Endodermal cell (in vitro differentiated cells): ENCODE measurements around the gene PTPRN2. TPM values are rescaled to one million over a fixed set of nuclear protein-coding genes. Genes with fewer than 3 reads are reported as not detected.

Experiments
- DNase-seq: peaks from one replicate; pipeline ENCODE4 v3.0.0-alpha.2; 2017
- H3K27ac ChIP-seq: 2 replicates; pipeline ENCODE4 v1.5.1; 2013; ENCODE audit warnings: mild to moderate bottlenecking, low read depth, low read length, moderate library complexity
- H3K27me3 ChIP-seq: 2 replicates; pipeline ENCODE4 v1.6.1; 2013; ENCODE audit warnings: mild to moderate bottlenecking, low read length, moderate library complexity; ENCODE audit not compliant: insufficient read depth, control insufficient read depth, poor library complexity, severe bottlenecking
- H3K36me3 ChIP-seq: 2 replicates; pipeline ENCODE4 v1.7.0; 2013; ENCODE audit warnings: mild to moderate bottlenecking, low read length, moderate library complexity; ENCODE audit not compliant: control insufficient read depth, insufficient read depth
- H3K4me1 ChIP-seq: one replicate; pipeline ENCODE4 v1.7.0; 2013; ENCODE audit warnings: low read length; ENCODE audit not compliant: control insufficient read depth, insufficient read depth
- H3K4me3 ChIP-seq: 2 replicates; pipeline ENCODE4 v1.5.1; 2013; ENCODE audit warnings: mild to moderate bottlenecking, low read length, moderate library complexity
- H3K9ac ChIP-seq: 2 replicates; pipeline ENCODE4 v1.6.1; 2013; ENCODE audit warnings: mild to moderate bottlenecking, low read length, moderate library complexity; ENCODE audit not compliant: poor library complexity, severe bottlenecking; ENCODE audit errors: extremely low read depth
- H3K9me3 ChIP-seq: 2 replicates; pipeline ENCODE4 v1.6.1; 2013; ENCODE audit warnings: mild to moderate bottlenecking, low read length, moderate library complexity; ENCODE audit not compliant: control insufficient read depth
- H3K27ac Mint-ChIP-seq: 2 replicates; pipeline ENCODE4 v1.8.0; 2020; ENCODE audit warnings: mixed read lengths
- H3K27me3 Mint-ChIP-seq: 2 replicates; pipeline ENCODE4 v1.8.0; 2021; ENCODE audit warnings: mild to moderate bottlenecking, mixed read lengths; ENCODE audit not compliant: insufficient read depth
- H3K36me3 Mint-ChIP-seq: 2 replicates; pipeline ENCODE4 v1.8.0; 2020; ENCODE audit warnings: low read depth, mixed read lengths
- H3K4me1 Mint-ChIP-seq: 2 replicates; pipeline ENCODE4 v1.8.0; 2020; ENCODE audit warnings: mixed read lengths
- H3K4me3 Mint-ChIP-seq: 2 replicates; pipeline ENCODE4 v1.8.0; 2020; ENCODE audit warnings: mild to moderate bottlenecking, moderate library complexity, mixed read lengths
- H3K9me3 Mint-ChIP-seq: 2 replicates; pipeline ENCODE4 v1.8.0; 2020; ENCODE audit warnings: mild to moderate bottlenecking, mixed read lengths
- CTCF ChIP-seq: fragments of 200-600 bp; sonication (generic); conservative IDR thresholded peaks from 2 replicates; pipeline ENCODE4 v1.5.0; 2021; ENCODE audit warnings: antibody characterized with exemption, mild to moderate bottlenecking
- WGBS, 2 experiments: methylation state at CpG; one replicate each; pipeline versions ENCODE4 v1.1.5 to v1.1.7; 2013; ENCODE audit warnings: missing lambda C conversion rate in 2 of 2, mixed read lengths in 1 of 2; ENCODE audit not compliant: insufficient coverage in 1 of 2, insufficient read length in 1 of 2; 5-methylcytosine and 5-hydroxymethylcytosine counted together
- total RNA-seq, 2 donors: library from RNA; stranded (reverse); fragmentation: NEBNext Ultra II Directional in 1 of 2; extraction: Animal tissue kit (Norgen Biotek cat#: 25700) in 1 of 2; gene quantifications; 2 replicates in 1 of 2; 3 replicates in 1 of 2; pipeline ENCODE4 v1.2.1, GENCODE V29; 2021

The PTPRN2 gene
- total RNA-seq, 2 donors from 2014 or later = 0.69 to 1.2 TPM

- Mint-ChIP-seq H3K4me1 (peaks cover 5% of the 10 kb centered on the region), H3K27me3 (no peaks in the 10 kb centered on the region), H3K27ac (no peak overlapping the region), H3K9me3 (no peaks in the 10 kb centered on the region), H3K4me3 (no peak overlapping the region), H3K36me3 (no peaks in the 10 kb centered on the region)
- no peak for TF ChIP-seq CTCF
- Histone ChIP-seq H3K4me1 (no peaks in the 10 kb centered on the region), H3K27ac (no peak overlapping the region), H3K4me3 (no peak overlapping the region), H3K9ac (no peak overlapping the region), H3K36me3 (no peaks in the 10 kb centered on the region), H3K9me3 (peaks cover 82% of the 10 kb centered on the region), H3K27me3 (no peaks in the 10 kb centered on the region)
- 65 to 80% methylated on average over 1 to 10 of the region's 10 CpGs for WGBS, 2 experiments
- no peak for DNase-seq
Measured at GRCh38 chr7:158401826-158402225, 185.8 kb downstream of the PTPRN2 start.

GRCh38 chr7:158401295-158401694 lies 186.3 kb downstream of the PTPRN2 start:
- H3K4me1 Mint-ChIP-seq = peaks cover 8% of the 10 kb centered on the region
- TF ChIP-seq CTCF = no peak
- no peak overlapping the region for H3K27ac ChIP-seq
- H3K9me3 Mint-ChIP-seq = no peaks in the 10 kb centered on the region
- H3K36me3 ChIP-seq = no peaks in the 10 kb centered on the region
- no peaks in the 10 kb centered on the region for H3K27me3 Mint-ChIP-seq
- H3K9me3 ChIP-seq = peaks cover 81% of the 10 kb centered on the region
- WGBS, 2 experiments = 65 to 73% methylated on average over 8 of the region's 8 CpGs
- H3K36me3 Mint-ChIP-seq = no peaks in the 10 kb centered on the region
- DNase-seq = no peak
- H3K9ac ChIP-seq = no peak overlapping the region
- no peaks in the 10 kb centered on the region for H3K27me3 ChIP-seq
- H3K4me3 ChIP-seq = no peak overlapping the region
- H3K4me3 Mint-ChIP-seq = no peak overlapping the region
- H3K27ac Mint-ChIP-seq = no peak overlapping the region
- H3K4me1 ChIP-seq = no peaks in the 10 kb centered on the region

- Histone ChIP-seq H3K27me3 (no peaks in the 10 kb centered on the region), H3K36me3 (no peaks in the 10 kb centered on the region), H3K27ac (no peak overlapping the region), H3K9ac (no peak overlapping the region), H3K4me1 (no peaks in the 10 kb centered on the region), H3K9me3 (peaks cover 78% of the 10 kb centered on the region), H3K4me3 (no peak overlapping the region)
- no peak for TF ChIP-seq CTCF
- no peak overlapping the region for H3K4me3 Mint-ChIP-seq
- no peak for DNase-seq
- no peaks in the 10 kb centered on the region for H3K9me3 Mint-ChIP-seq
- no peaks in the 10 kb centered on the region for H3K36me3 Mint-ChIP-seq
- H3K27ac Mint-ChIP-seq = no peak overlapping the region
- no peaks in the 10 kb centered on the region for H3K27me3 Mint-ChIP-seq
- H3K4me1 Mint-ChIP-seq = peaks cover 8% of the 10 kb centered on the region
- 63 to 77% methylated on average over 8 to 24 of the region's 24 CpGs for WGBS, 2 experiments
Measured at GRCh38 chr7:158400601-158401225, 186.9 kb downstream of the PTPRN2 start.
